BLaER1 (cell line): ENCODE data around the gene CCNJ.
"Not testable (repeated sequence)": the region's sequence is repeated elsewhere in the genome, so short reads cannot be mapped to it uniquely, and the experiment has no call there.

Experiments used
- H3K27ac ChIP-seq: shearing (Covaris generic); formaldehyde crosslinking; 2 replicates; pipeline ENCODE4 v1.8.1; 2022
- H3K27me3 ChIP-seq: shearing (Covaris generic); formaldehyde crosslinking; 2 replicates; pipeline ENCODE4 v1.8.1; 2022
- H3K36me3 ChIP-seq: shearing (Covaris generic); formaldehyde crosslinking; 2 replicates; pipeline ENCODE4 v1.8.1; 2022
- H3K4me1 ChIP-seq: shearing (Covaris generic); formaldehyde crosslinking; 2 replicates; pipeline ENCODE4 v1.8.1; 2022
- H3K4me2 ChIP-seq: shearing (Covaris generic); formaldehyde crosslinking; 2 replicates; pipeline ENCODE4 v1.8.1; 2022
- H3K4me3 ChIP-seq: shearing (Covaris generic); formaldehyde crosslinking; 2 replicates; pipeline ENCODE4 v1.8.1; 2022
- H3K9ac ChIP-seq: shearing (Covaris generic); formaldehyde crosslinking; 2 replicates; pipeline ENCODE4 v1.8.1; 2022
- H3K9me3 ChIP-seq: shearing (Covaris generic); formaldehyde crosslinking; 2 replicates; pipeline ENCODE4 v1.8.1; 2022
- H4K20me1 ChIP-seq: shearing (Covaris generic); formaldehyde crosslinking; 2 replicates; pipeline ENCODE4 v1.8.1; 2022
- Cebpa-rat ChIP-seq: shearing (Covaris generic); IDR thresholded peaks from 2 replicates; pipeline ENCODE4 v1.8.1; 2022

CCNJ gene

GRCh38 chr10:96043033-96043892, at the start of gene CCNJ:
Gene CCNJ, plus strand, starts transcription at chr10:96043583. Its CDS starts 811 bp downstream, at chr10:96044394.
- Histone ChIP-seq H4K20me1 (peaks cover 43% of the 10 kb centered on the region), H3K4me1 (peaks cover 39% of the 10 kb centered on the region), H3K27ac (peak within 1 kb of the TSS; percentile 99), H3K4me3 (peak within 1 kb of the TSS; percentile 97), H3K9me3 (no peaks in the 10 kb centered on the region), H3K27me3 (no peaks in the 10 kb centered on the region), H3K36me3 (peaks cover 29% of the 10 kb centered on the region), H3K9ac (peak within 1 kb of the TSS; percentile 99), H3K4me2 (peak within 1 kb of the TSS; percentile 94)
- no peak for TF ChIP-seq Cebpa-rat

- H3K9ac ChIP-seq, H3K27ac ChIP-seq, H3K4me3 ChIP-seq, H3K9me3 ChIP-seq, H3K36me3 ChIP-seq, H3K4me2 ChIP-seq, H3K27me3 ChIP-seq, H3K4me1 ChIP-seq, H4K20me1 ChIP-seq: not testable (repeated sequence)
These were observed 49.0 kb upstream of the CCNJ start for GRCh38 chr10:95994376-95994775.

- H3K36me3 ChIP-seq: no peaks in the 10 kb centered on the region
- H3K27ac ChIP-seq: no peak overlapping the region
- H3K4me1 ChIP-seq: no peaks in the 10 kb centered on the region
- no peaks in the 10 kb centered on the region for H4K20me1 ChIP-seq
- H3K27me3 ChIP-seq: no peaks in the 10 kb centered on the region
- no peak overlapping the region for H3K4me3 ChIP-seq
- H3K9ac ChIP-seq: no peak overlapping the region
- H3K4me2 ChIP-seq: no peak overlapping the region
- no peaks in the 10 kb centered on the region for H3K9me3 ChIP-seq
- TF ChIP-seq Cebpa-rat: no peak
These were observed 45.1 kb upstream of the CCNJ start for GRCh38 chr10:95998255-95998784.

- Histone ChIP-seq H3K36me3 (no peaks in the 10 kb centered on the region), H3K9ac (no peak overlapping the region), H3K4me2 (no peak overlapping the region), H3K9me3 (no peaks in the 10 kb centered on the region), H4K20me1 (no peaks in the 10 kb centered on the region), H3K27me3 (no peaks in the 10 kb centered on the region), H3K27ac (no peak overlapping the region), H3K4me1 (peaks cover 10% of the 10 kb centered on the region), H3K4me3 (no peak overlapping the region)
- TF ChIP-seq Cebpa-rat: no peak
These were observed 29.4 kb upstream of the CCNJ start for GRCh38 chr10:96013956-96014355.

- Histone ChIP-seq H3K36me3 (no peaks in the 10 kb centered on the region), H3K9me3 (no peaks in the 10 kb centered on the region), H4K20me1 (no peaks in the 10 kb centered on the region), H3K27me3 (no peaks in the 10 kb centered on the region), H3K4me2 (no peak overlapping the region), H3K27ac (no peak overlapping the region), H3K9ac (no peak overlapping the region), H3K4me1 (peaks cover 10% of the 10 kb centered on the region), H3K4me3 (no peak overlapping the region)
- TF ChIP-seq Cebpa-rat: no peak
These were observed 28.8 kb upstream of the CCNJ start for GRCh38 chr10:96014473-96015102.

- Histone ChIP-seq H3K36me3 (no peaks in the 10 kb centered on the region), H3K27me3 (no peaks in the 10 kb centered on the region), H4K20me1 (no peaks in the 10 kb centered on the region), H3K4me1 (peaks cover 10% of the 10 kb centered on the region), H3K9ac (no peak overlapping the region), H3K4me3 (no peak overlapping the region), H3K9me3 (no peaks in the 10 kb centered on the region), H3K27ac (no peak overlapping the region), H3K4me2 (no peak overlapping the region)
- TF ChIP-seq Cebpa-rat: no peak
These were observed 26.1 kb upstream of the CCNJ start for GRCh38 chr10:96017191-96017687.

- Histone ChIP-seq H3K4me1 (peaks cover 10% of the 10 kb centered on the region), H3K4me2 (no peak overlapping the region), H3K36me3 (no peaks in the 10 kb centered on the region), H3K9ac (no peak overlapping the region), H3K27ac (no peak overlapping the region), H3K4me3 (no peak overlapping the region), H3K27me3 (no peaks in the 10 kb centered on the region), H3K9me3 (no peaks in the 10 kb centered on the region), H4K20me1 (no peaks in the 10 kb centered on the region)
- no peak for TF ChIP-seq Cebpa-rat
These were observed 22.1 kb upstream of the CCNJ start for GRCh38 chr10:96021332-96021731.

GRCh38 chr10:96022739-96023138, 20.6 kb upstream of the CCNJ start:
- Histone ChIP-seq H3K9me3 (0 out of 2 replicates have a peak, but pooled peaks cover 3% of the 10 kb centered on the region), H3K9ac (no peak overlapping the region), H4K20me1 (no peaks in the 10 kb centered on the region), H3K27ac (no peak overlapping the region), H3K36me3 (no peaks in the 10 kb centered on the region), H3K4me2 (no peak overlapping the region), H3K4me3 (no peak overlapping the region), H3K27me3 (no peaks in the 10 kb centered on the region), H3K4me1 (peaks cover 1% of the 10 kb centered on the region; the same call in 1 of the 2 replicates)
- TF ChIP-seq Cebpa-rat: no peak

- Histone ChIP-seq H3K4me2 (no peak overlapping the region), H3K27me3 (no peaks in the 10 kb centered on the region), H3K4me3 (no peak overlapping the region), H3K27ac (no peak overlapping the region), H4K20me1 (no peaks in the 10 kb centered on the region), H3K4me1 (no peaks in the 10 kb centered on the region), H3K9ac (no peak overlapping the region), H3K9me3 (0 out of 2 replicates have a peak, but pooled peaks cover 5% of the 10 kb centered on the region), H3K36me3 (no peaks in the 10 kb centered on the region)
- no peak for TF ChIP-seq Cebpa-rat
These were observed 20.2 kb upstream of the CCNJ start for GRCh38 chr10:96023168-96023567.

GRCh38 chr10:96025566-96025965, 17.8 kb upstream of the CCNJ start:
- TF ChIP-seq Cebpa-rat: no peak
- Histone ChIP-seq H3K4me2 (no peak overlapping the region), H3K27ac (no peak overlapping the region), H3K27me3 (no peaks in the 10 kb centered on the region), H3K9ac (no peak overlapping the region), H3K4me3 (no peak overlapping the region), H3K4me1 (no peaks in the 10 kb centered on the region), H3K36me3 (no peaks in the 10 kb centered on the region), H4K20me1 (no peaks in the 10 kb centered on the region), H3K9me3 (0 out of 2 replicates have a peak, but pooled peaks cover 5% of the 10 kb centered on the region)
